Mucosa of stomach (tissue), 1 donor: Measurements from ENCODE around the gene TEDC2.

ENCODE experiments used
- H3K27me3 ChIP-seq: one replicate; pipeline ENCODE4 v1.7.0; 2013; ENCODE audit warnings: mild to moderate bottlenecking, low read length; ENCODE audit not compliant: control insufficient read depth, insufficient read depth
- H3K36me3 ChIP-seq: one replicate; pipeline ENCODE4 v1.7.0; 2013; ENCODE audit warnings: low read length; ENCODE audit not compliant: control insufficient read depth, insufficient read depth
- H3K4me1 ChIP-seq: one replicate; pipeline ENCODE4 v1.7.0; 2013; ENCODE audit warnings: mild to moderate bottlenecking, low read length; ENCODE audit not compliant: control insufficient read depth, insufficient read depth
- H3K4me3 ChIP-seq: one replicate; pipeline ENCODE4 v1.7.0; 2013; ENCODE audit warnings: low read length
- H3K9ac ChIP-seq: one replicate; pipeline ENCODE4 v1.7.0; 2013; ENCODE audit warnings: mild to moderate bottlenecking, low read length, moderate library complexity
- H3K9me3 ChIP-seq: one replicate; pipeline ENCODE4 v1.7.0; 2013; ENCODE audit warnings: mild to moderate bottlenecking, low read length, moderate library complexity; ENCODE audit not compliant: control insufficient read depth
- donor health status: Pancreatic carcinoma.

Gene TEDC2

DNA sequence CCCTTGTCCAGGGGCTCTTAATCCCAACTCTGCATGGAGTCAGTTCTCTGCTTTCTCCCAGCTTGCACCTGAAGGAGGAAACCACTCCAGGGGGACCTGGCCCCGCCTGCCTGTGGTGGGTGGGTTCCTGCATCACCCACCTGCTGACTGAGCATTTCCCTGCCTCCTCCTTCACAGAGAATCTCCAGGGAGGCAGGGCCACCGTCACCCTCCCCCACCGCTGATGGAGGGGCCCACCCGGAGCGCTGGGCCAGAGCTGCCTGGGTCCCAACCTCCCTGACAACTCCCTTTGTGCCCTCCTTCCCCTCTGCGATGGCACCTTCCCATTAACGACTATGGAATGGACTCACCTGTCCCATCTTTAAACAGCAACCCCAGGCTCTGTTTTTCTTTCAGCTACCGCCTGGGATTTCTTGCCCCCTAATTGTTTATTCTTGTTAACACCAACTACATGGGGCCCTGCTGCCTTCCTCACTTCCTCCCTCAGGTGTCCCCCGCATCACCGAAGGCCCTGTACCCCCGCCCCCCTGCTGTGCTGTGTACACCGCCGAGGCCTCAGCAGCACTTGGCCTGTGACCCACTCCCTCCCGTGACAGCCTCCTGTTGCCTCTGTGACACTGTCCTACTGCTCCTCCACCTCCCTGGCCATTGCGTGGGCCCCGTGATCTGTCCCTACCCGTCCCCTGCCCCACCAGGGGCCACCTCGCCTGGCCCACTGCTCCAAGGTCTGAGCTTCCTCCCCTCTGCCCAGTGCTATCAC lies 842 bp upstream of the TEDC2 start:
- Histone ChIP-seq H3K36me3 (no peaks in the 10 kb centered on the region), H3K27me3 (no peaks in the 10 kb centered on the region), H3K4me3 (peak overlapping the region; percentile 15), H3K9me3 (no peaks in the 10 kb centered on the region), H3K4me1 (peaks cover 13% of the 10 kb centered on the region), H3K9ac (peak overlapping the region; percentile 66)

DNA sequence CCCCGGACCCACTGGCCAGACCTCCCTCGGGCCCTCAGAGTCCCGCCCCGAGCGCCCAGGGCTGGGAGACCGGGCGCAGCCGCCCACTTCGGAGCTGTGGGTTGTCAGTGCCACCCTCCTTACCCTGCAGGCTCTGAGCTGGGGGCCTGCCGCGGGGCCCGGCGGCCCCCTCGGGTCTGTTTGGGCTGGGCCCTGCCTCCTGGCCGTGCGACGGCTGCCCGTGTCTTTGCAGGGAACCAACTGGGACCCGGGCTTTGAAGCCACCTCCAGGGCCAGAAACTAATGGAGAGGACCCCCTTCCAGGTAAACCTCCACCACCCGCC lies 443 bp downstream of the TEDC2 start:
- Histone ChIP-seq H3K4me3 (no peak overlapping the region), H3K36me3 (no peaks in the 10 kb centered on the region), H3K9ac (peak overlapping the region; percentile 22), H3K9me3 (no peaks in the 10 kb centered on the region), H3K4me1 (peaks cover 13% of the 10 kb centered on the region), H3K27me3 (no peaks in the 10 kb centered on the region)

DNA sequence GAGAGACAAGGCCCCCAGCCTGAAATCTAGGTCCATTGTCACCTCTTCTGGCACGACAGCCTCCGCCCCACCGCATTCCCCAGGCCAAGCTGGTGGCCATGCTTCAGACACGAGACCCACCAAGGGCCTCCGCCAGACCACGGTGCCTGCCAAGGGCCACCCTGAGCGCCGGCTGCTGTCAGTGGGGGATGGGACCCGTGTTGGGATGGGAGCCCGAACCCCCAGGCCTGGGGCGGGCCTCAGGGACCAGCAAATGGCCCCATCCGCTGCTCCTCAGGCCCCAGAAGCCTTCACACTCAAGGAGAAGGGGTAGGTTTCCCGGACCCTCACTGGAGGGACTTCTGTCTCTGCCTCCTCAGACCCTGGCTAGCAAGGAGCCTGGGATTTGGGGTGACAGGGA lies 1.0 kb downstream of the TEDC2 start:
- no peaks in the 10 kb centered on the region for H3K27me3 ChIP-seq
- peaks cover 13% of the 10 kb centered on the region for H3K4me1 ChIP-seq
- H3K9me3 ChIP-seq: no peaks in the 10 kb centered on the region
- no peak overlapping the region for H3K9ac ChIP-seq
- no peak overlapping the region for H3K4me3 ChIP-seq
- H3K36me3 ChIP-seq: no peaks in the 10 kb centered on the region

DNA sequence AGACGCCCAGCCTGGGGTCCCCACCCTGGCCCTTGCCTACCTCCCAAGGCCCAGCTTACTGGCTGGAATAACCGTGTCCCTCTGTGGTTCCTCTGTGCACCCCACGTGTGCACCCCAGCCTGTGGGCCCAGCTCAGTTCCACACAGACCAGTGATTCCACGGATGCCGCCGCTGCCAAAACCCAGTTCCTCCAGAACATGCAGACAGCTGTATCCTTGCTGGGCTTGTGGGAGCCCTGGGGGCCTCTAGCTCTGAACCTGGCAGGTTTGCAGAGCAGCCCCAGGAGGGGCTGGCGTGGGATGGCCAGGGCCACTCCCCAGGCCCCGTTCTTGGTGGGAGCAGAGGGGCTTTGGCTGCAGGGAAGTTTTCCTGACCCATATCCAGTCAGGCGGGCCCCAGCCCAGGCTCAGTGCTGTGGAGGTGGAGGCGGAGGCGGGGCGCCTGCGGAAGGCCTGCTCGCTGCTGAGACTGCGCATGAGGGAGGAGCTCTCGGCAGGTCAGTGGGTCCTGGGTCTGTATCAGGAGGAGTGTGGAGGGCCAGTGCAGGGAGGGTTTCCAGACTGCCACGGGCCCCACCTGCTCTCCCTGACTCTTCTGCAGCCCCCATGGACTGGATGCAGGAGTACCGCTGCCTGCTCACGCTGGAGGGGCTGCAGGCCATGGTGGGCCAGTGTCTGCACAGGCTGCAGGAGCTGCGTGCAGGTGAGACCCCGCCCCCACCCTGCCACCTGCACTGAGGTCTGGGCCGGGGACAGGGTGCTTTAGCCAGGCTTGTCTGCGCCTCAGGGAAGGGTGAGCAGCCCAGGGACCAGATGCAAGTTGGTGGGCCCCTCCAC lies 2.3 kb downstream of the TEDC2 start:
- Histone ChIP-seq H3K36me3 (no peaks in the 10 kb centered on the region), H3K4me1 (peaks cover 13% of the 10 kb centered on the region), H3K27me3 (peaks cover under 1% of the 10 kb centered on the region), H3K9me3 (no peaks in the 10 kb centered on the region), H3K9ac (no peak overlapping the region), H3K4me3 (no peak overlapping the region)

DNA sequence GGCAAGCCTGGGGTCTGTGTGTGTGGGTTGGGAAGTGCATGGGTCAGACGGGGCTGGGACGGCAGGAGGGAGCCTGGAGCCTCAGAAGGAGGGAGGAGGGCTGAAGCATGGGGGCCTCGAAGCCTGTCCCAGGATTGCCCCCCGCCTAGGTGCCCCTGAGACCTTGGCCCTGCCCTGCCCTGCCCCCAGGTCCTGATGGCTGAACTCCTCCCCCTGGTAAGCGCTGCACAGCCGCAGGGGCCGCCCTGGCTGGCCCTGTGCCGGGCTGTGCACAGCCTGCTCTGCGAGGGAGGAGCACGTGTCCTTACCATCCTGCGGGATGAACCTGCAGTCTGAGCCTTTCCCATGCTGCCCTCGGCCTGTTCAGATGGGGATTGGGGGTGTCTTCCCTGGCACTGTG lies 4.4 kb downstream of the TEDC2 start:
- no peak overlapping the region for H3K4me3 ChIP-seq
- H3K27me3 ChIP-seq: peaks cover 20% of the 10 kb centered on the region
- peaks cover 24% of the 10 kb centered on the region for H3K4me1 ChIP-seq
- no peaks in the 10 kb centered on the region for H3K9me3 ChIP-seq
- H3K9ac ChIP-seq: no peak overlapping the region
- H3K36me3 ChIP-seq: no peaks in the 10 kb centered on the region

DNA sequence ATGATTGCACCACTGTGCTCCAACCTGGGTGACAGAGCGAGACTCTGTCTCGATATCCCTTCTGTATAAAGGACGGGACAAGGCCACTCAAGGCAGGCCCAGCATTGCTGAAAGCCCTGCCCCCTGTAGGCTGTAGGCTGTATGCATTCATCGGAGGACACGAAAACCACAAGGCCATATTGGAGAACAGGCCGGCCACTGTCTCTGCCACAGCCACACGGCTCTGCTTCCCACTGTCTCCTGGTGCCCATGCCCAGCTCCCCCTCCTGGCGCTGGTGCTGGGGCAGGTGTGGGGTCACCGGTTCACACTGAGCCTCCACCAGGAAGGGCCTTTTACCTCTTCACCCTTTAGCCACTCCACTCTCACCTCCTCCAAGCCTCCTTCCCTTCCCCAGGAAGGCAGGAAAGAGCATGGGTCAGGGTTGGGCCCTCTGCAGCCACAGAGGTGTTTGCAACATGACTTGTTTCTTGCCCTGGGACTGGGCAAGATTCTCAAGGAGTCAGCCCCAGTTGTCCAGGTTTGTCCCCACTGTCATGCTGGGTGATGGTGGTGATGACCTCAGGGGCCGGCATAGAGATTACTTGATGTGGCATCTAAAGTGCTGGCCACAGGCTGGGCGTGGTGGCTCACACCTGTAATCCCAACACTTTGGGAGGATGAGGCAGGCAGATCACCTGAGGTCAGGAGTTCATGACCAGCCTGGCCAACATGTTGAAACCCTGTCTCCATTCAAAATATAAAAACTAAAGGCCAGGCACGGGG lies 5.9 kb downstream of the TEDC2 start:
- Histone ChIP-seq H3K9ac (no peak overlapping the region), H3K4me3 (no peak overlapping the region), H3K27me3 (peaks cover 35% of the 10 kb centered on the region), H3K4me1 (peaks cover 15% of the 10 kb centered on the region), H3K36me3 (no peaks in the 10 kb centered on the region), H3K9me3 (no peaks in the 10 kb centered on the region)

DNA sequence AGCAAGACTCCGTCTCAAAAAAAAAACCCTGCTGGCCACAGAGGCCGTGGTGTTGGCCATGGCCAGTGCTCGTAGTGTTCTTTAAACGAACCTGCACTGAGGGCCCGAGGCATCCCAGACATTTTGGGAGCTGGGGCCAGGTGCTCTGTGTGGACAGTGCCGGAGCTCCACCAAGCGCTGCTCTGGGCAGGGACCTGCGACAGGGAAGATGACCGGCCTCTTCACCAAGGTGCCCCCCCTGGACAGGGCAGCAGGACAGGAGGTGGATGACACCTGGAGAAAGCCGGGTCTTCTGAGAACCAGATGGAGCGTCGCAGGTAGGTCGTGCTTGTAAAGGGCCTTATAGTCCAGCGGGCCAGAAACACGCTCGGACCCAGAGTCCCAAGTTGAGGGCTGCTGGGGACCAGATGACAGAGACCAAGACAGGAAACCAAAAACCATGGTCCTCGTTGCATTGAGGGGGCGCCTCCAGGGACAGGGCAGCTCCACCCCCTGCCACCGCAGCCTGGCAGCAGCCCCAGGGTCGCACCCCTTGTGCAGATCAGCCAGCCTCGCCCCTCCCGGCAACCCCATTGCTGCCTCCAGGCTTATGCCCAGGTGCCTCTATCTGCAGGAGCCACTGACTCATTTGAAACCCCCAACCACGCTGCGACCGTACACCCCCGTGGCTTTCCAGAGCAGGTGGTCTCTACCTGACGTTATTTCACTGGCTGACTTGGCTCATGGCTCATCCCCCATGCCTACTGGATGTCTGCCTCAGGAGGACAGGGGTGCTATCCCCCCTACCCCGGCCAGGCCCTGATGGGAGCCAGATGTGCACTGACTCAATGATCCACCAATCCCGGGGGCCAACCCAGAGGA lies 7.0 kb downstream of the TEDC2 start:
- Histone ChIP-seq H3K9me3 (no peaks in the 10 kb centered on the region), H3K36me3 (no peaks in the 10 kb centered on the region), H3K9ac (no peak overlapping the region), H3K27me3 (peaks cover 46% of the 10 kb centered on the region), H3K4me3 (no peak overlapping the region), H3K4me1 (peaks cover 15% of the 10 kb centered on the region)

DNA sequence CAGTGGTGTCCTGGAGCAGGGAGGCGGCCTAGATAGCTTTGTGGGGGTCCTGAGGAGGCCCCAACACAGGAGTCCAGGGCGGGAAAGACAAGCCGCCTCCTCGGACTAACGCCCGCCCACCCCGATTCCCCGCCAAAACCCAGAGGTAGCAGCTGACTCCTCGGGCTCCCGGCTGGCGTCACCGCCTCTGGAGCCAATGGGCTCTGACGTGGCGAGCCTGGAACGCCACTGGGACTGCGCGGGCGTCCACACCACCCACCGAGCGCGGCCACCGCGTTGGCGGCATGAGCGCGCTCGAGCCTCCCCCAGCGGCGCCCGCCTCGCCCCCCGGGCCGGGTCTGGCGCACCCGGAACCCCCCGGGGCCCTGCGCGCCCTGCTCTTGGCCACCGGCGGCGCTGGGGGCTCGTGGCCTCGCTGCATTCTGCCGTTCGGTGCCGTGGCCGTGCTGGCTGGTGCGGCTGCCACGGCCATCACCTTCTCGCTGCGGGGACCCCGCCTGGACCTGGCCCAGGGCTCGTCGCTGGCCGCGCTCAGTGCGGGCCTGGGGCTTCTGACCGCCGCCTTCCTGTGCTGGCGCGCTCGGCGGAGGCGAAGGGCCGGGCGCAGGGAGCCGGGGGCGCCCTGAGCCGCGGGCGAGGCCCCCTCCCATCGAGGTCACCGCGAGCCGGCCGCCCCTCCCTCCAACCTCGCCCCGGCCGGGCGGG lies 7.8 kb downstream of the TEDC2 start:
- H3K27me3 ChIP-seq: peaks cover 54% of the 10 kb centered on the region
- H3K4me1 ChIP-seq: peaks cover 15% of the 10 kb centered on the region
- no peak overlapping the region for H3K9ac ChIP-seq
- H3K9me3 ChIP-seq: no peaks in the 10 kb centered on the region
- no peaks in the 10 kb centered on the region for H3K36me3 ChIP-seq
- H3K4me3 ChIP-seq: no peak overlapping the region

DNA sequence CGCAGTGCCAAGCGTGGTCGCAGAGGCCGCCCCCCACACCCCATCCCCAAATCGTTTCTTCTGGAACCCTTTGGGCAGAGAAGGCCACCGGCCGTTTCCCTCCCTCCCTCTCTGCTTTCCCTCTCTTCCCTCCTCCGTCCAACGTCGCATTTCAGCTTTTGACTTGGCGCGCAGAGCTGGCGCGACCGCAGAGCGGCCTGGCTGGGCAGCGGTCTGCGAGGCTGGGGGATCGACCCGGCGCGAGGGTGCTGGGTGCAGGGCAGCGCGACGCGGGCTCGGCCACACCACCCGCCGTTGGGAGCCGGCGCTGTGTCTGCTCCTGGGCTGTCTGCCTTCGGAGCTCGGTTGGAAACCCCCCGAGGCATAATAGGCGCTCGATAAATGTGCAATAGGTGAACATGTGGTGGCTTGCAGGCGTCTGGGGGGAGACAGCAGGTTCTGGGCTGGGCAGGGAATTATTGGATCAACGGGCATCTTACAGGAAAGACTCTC lies 8.4 kb downstream of the TEDC2 start:
- H3K4me1 ChIP-seq: peaks cover 18% of the 10 kb centered on the region
- no peak overlapping the region for H3K9ac ChIP-seq
- peak overlapping the region; percentile 25 for H3K4me3 ChIP-seq

DNA sequence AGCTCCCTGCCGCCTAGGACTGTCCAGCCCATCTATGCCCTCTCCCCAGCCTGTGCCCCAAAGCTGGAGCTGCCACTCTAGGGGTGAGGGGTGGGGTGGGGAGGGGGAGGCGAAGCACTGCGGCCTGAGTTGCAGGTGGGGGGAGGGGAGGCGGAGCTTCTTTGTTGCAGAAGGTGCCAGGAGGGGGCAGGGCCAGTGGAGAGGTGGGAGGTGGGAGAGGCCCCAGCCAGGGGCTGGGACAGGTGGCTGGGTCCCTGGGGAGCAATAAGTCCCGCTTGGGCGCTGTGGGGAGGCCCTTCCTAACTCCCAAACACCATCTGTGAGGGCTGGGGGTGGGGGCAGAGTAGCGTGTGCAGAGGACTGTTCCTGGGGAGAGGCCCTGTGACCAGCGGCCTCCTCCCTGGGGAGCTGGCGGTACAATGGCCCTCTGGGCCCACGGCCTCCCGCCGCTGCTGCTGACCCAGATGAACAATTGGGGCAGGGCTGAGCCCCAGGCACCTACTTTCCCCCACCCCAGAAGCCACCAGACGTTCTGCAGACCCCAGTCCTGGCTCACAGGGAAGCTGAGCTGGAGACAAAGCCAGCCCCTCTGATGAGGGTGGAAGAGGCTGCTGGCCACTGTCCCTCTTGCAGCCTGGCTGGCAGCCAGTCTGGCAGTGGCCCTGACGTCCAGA lies 9.0 kb downstream of the TEDC2 start:
- Histone ChIP-seq H3K27me3 (peaks cover 63% of the 10 kb centered on the region), H3K36me3 (no peaks in the 10 kb centered on the region), H3K9me3 (no peaks in the 10 kb centered on the region), H3K9ac (no peak overlapping the region), H3K4me1 (peaks cover 22% of the 10 kb centered on the region), H3K4me3 (no peak overlapping the region)

More for the DNA sequence above, 8.4 kb downstream of the TEDC2 start:
- Histone ChIP-seq H3K27me3 (peaks cover 60% of the 10 kb centered on the region), H3K9me3 (no peaks in the 10 kb centered on the region), H3K36me3 (no peaks in the 10 kb centered on the region)
